Left ventricle myocardium inferior (tissue), 1 donor: Measurements from ENCODE around the gene SORCS2. TPM values are rescaled to one million over a fixed set of nuclear protein-coding genes. Genes with fewer than 3 reads are reported as not detected.

Experiments
- DNase-seq: peaks from one replicate; pipeline ENCODE4 v3.0.0-alpha.2; 2020
- H3K27ac ChIP-seq: fragments of 200-600 bp; replicated peaks from 2 replicates; pipeline ENCODE4 v1.8.0; 2021
- H3K27me3 ChIP-seq: fragments of 200-600 bp; 2 replicates; pipeline ENCODE4 v1.8.0; 2021; ENCODE audit warnings: low read depth
- H3K36me3 ChIP-seq: fragments of 200-600 bp; 2 replicates; pipeline ENCODE4 v1.8.0; 2021
- H3K4me1 ChIP-seq: fragments of 200-600 bp; 2 replicates; pipeline ENCODE4 v1.8.0; 2021
- H3K4me3 ChIP-seq: fragments of 200-600 bp; 2 replicates; pipeline ENCODE4 v1.8.0; 2021; ENCODE audit warnings: mild to moderate bottlenecking, moderate library complexity
- H3K9me3 ChIP-seq: fragments of 200-600 bp; replicated peaks from 2 replicates; pipeline ENCODE4 v1.8.0; 2021
- CTCF ChIP-seq: fragments of 200-600 bp; IDR thresholded peaks from 2 replicates; pipeline ENCODE4 v1.8.0; 2021; ENCODE audit warnings: antibody characterized with exemption, mild to moderate bottlenecking, borderline replicate concordance
- intact Hi-C: fragments of 100-400 bp; cut with micrococcal nuclease; formaldehyde crosslinking; loops from one replicate; pipeline ENCODE4 v1.11.0; 2022
- total RNA-seq: library from RNA; stranded (reverse); fragmentation: NEBNext Ultra II Directional; extraction: Animal tissue kit (Norgen Biotek cat#: 25700); gene quantifications from one replicate; pipeline ENCODE4 v1.2.1, GENCODE V29; 2021
- donor health status: DM: no; HTN: yes; CAD: no; lungs with severe emphysema.

SORCS2 gene
- total RNA-seq, 1 donor from 2014 or later: 1.2 TPM

DNA sequence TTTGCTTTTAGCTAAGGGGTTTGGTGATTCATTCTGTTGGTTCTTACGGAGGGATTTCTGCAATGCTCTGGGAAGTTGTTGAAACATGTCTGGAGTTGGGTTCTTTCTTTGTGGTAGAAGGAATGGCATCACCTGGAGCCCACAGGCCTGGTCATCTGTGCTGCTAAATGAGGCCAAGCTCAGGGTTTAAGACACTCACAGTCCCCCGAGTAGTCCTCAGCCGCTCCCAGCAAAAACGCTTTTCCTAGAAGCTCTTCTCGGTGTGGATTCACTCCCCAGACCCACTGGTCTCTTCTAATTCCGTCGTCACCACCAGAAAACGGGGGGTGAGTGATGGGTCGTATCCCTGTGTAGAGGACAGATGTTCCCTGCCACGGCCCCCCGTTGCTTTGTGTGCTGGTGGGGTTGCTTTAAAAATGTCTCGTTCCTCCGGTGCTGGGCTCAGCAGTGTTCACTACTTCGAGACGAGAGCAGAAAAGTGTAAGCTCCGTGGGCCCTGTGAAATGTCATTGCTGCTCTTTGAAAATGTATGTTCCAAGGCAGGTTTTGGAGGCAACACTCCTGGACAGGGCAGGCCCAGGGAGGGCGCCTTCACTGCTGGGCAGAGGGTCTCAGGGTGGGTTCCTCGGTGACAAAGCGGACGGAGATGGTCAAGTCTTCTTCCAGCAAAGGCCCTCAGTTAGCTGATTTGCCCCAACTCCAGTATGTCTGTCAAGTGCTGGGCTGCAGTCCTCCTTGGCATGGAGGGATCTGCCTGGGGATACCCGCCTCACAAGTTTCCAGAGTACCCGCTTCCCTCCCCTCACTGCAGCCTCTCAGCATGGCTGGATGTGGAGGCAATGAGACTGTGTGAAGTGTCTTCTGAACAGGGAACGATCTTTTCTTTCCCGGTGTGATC is 205.1 kb downstream of the SORCS2 start:
- intact Hi-C loops: no loop called here
- peaks cover 5% of the 10 kb centered on the region for H3K4me1 ChIP-seq
- H3K27ac ChIP-seq: no peak overlapping the region
- H3K4me3 ChIP-seq: no peak overlapping the region
- no peak for DNase-seq
- H3K9me3 ChIP-seq: no peaks in the 10 kb centered on the region
- peaks cover 54% of the 10 kb centered on the region for H3K27me3 ChIP-seq
- no peaks in the 10 kb centered on the region for H3K36me3 ChIP-seq
- no peak for TF ChIP-seq CTCF

GRCh38 chr4:7398104-7398423 is 205.7 kb downstream of the SORCS2 start:
- peaks cover 11% of the 10 kb centered on the region for H3K4me1 ChIP-seq
- peak; percentile 69 for DNase-seq
- TF ChIP-seq CTCF: peak; percentile 26
- intact Hi-C loops: no loop called here
- no peak overlapping the region for H3K27ac ChIP-seq
- H3K27me3 ChIP-seq: peaks cover 50% of the 10 kb centered on the region
- H3K4me3 ChIP-seq: no peak overlapping the region
- no peaks in the 10 kb centered on the region for H3K9me3 ChIP-seq
- H3K36me3 ChIP-seq: no peaks in the 10 kb centered on the region

GRCh38 chr4:7398788-7399439 is 206.6 kb downstream of the SORCS2 start:
- TF ChIP-seq CTCF: no peak
- no peak overlapping the region for H3K27ac ChIP-seq
- no peaks in the 10 kb centered on the region for H3K9me3 ChIP-seq
- peaks cover 14% of the 10 kb centered on the region for H3K4me1 ChIP-seq
- DNase-seq: no peak
- peaks cover 43% of the 10 kb centered on the region for H3K27me3 ChIP-seq
- no peak overlapping the region for H3K4me3 ChIP-seq
- intact Hi-C loops: no loop called here
- H3K36me3 ChIP-seq: no peaks in the 10 kb centered on the region

DNA sequence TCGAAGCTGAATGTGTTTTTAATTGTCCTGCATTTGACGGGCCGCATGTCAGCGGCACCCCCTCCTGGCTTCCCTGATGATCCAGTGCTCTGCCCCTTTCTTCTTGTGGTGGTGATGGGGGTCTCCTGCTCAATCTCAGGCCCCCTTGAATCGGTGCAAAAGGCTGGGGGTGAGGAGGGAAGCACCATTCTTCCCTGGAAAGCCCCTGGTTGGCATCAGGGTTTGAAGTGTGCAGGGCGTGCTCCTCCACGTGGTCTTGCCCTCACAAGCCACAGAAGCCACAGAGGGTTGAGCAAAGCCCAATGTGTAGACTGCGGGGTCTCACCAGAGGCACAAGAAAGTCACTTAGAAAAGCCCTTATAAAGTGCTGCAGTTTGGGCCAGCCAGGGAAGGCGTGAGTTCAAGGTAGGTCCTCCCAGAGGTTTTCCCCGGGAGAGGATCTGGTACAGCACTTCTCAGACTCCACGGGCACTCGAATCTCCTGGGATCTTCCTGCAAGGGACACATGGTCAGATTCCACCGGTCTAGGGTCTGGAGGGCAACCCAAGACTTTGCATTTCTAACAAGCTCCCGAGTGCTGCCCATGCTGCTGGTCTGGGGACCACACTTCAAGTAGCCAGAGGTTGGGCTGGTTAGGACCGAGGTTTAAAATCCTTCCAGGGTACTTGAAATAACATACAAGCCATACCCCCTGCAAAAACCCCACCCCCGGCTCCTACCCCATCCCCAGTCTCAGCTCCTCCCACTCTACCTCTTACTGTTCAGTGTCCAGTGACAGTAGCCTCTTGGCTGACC is 207.3 kb downstream of the SORCS2 start:
- intact Hi-C loops: no loop called here
- Histone ChIP-seq H3K9me3 (peaks cover 3% of the 10 kb centered on the region), H3K27ac (no peak overlapping the region), H3K27me3 (peaks cover 40% of the 10 kb centered on the region), H3K4me3 (no peak overlapping the region), H3K4me1 (peaks cover 14% of the 10 kb centered on the region), H3K36me3 (no peaks in the 10 kb centered on the region)
- no peak for TF ChIP-seq CTCF
- DNase-seq: no peak

DNA sequence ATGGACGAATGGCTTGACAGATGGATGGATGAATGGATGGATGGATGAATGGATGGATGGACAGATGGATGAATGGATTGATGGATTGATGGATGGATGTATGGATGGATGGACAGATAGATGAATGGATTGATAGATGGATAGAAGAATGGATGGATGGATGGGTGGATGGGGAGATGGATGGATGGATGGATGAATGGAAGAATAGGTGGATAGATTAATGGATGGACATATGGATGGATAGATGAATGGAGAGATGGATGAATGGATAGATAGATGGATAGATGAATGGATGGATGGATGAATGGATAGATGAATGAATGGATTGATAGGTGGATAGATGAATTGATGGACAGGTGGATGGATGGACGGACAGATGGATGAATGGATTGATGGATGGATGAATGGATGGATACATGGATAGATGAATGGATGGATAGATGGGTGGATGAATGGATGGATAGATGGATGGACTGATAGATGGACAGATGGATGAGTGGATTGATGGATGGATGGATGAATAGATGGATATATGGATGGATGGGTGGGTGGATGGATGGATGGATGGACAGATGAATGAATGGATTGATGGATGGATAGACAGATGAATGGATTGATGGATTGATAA is 208.4 kb downstream of the SORCS2 start:
- Histone ChIP-seq H3K4me1 (peaks cover 14% of the 10 kb centered on the region), H3K9me3 (peaks cover 13% of the 10 kb centered on the region), H3K27me3 (peaks cover 28% of the 10 kb centered on the region), H3K27ac (no peak overlapping the region), H3K4me3 (no peak overlapping the region), H3K36me3 (no peaks in the 10 kb centered on the region)
- intact Hi-C loops: no loop called here
- no peak for TF ChIP-seq CTCF
- no peak for DNase-seq
